ENCODE measurements around the gene KLF5.

GRCh38 chr13:73111331-73111730, 52.5 kb downstream of the KLF5 start:
- no peak for TF ChIP-seq CTCF (IDR thresholded peaks at IDR 0.05)
- TF ChIP-seq EZH2 (IDR thresholded peaks at IDR 0.05) = no peak
- TF ChIP-seq EZH2phosphoT487 (IDR thresholded peaks at IDR 0.05) = no peak
